Middle frontal gyrus (tissue), 1 donor: ENCODE measurements around the gene IRX6.

Experiments
- DNase-seq: peaks from one replicate; pipeline ENCODE4 v3.0.0-alpha.2; 2015; ENCODE audit warnings: low spot score; ENCODE audit errors: extremely low spot score

The IRX6 gene

DNA sequence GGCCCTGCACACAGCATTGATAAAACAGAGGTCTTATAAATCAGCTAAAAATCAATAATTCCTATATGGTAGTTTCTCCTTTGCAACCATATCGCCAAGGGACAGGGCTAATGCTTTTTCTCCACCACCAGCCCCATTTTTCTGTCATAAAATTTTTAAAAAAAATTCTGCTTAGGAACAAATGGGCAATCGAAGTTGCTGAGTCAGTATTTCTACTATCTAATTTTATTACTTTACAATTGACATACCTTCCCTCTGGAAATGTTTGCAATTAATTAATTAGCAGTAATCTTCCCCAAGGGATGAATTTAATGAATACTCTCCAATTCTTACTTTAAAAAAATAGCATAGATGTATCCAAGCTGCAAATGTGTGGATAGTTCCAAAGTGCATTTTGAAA lies 1.7 kb upstream of the IRX6 start:
- DNase-seq = no peak

DNA sequence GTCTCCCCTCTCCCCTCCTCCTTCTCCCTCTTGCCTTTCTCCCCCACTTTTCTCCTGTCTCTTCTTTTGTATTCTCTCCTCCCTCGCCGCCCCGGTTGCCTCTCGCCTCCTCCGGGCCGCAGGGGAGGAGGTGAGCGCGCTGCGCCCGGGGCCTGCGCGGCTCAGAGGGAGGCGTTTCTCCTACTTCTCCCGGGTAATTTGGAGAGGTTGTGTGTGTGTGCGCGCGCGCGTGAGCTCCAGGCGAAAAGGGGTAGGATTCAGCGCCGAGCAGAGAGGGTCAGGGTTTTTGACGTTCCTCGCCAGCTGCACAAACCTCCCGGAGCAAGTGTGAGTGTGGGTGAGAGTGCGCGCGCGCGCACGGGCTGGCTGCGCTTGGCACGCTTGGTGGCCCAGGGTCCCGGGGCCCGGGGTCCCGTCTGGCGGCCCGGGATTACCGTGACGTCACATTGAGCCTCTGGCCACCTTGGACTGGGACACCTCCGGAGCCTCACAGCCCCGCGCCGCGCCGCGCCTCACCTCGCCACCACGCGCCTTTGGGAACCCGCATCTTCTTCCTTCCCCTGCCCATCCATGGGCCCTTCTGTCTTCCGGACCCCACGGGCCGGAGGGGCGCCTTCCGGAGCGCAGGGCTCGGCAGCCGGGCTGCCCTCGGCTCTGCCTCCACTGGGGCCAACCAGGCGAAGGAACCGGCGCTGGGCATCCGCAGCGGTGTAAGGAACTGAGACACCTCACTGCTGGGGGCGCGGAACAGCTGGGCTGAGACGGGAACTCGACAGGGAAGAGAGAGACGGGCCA lies 479 bp downstream of the IRX6 start:
- no peak for DNase-seq

DNA sequence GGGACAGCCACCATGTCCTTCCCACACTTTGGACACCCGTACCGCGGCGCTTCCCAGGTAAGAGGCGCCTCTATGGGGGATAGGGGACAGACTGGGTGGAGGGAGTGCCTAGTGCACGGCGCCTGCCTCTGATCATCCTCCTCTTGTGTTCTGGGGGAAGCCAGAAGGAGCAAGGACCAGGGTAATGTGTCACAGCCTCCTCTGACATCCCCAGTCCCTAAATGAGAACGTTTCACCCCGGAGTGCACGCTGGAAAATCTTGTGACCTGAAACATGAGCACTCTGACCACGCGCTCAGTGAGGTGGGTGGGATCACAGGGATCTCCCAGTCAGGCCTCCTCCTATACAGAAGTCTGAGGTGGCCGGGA lies 1.1 kb downstream of the IRX6 start:
- no peak for DNase-seq

DNA sequence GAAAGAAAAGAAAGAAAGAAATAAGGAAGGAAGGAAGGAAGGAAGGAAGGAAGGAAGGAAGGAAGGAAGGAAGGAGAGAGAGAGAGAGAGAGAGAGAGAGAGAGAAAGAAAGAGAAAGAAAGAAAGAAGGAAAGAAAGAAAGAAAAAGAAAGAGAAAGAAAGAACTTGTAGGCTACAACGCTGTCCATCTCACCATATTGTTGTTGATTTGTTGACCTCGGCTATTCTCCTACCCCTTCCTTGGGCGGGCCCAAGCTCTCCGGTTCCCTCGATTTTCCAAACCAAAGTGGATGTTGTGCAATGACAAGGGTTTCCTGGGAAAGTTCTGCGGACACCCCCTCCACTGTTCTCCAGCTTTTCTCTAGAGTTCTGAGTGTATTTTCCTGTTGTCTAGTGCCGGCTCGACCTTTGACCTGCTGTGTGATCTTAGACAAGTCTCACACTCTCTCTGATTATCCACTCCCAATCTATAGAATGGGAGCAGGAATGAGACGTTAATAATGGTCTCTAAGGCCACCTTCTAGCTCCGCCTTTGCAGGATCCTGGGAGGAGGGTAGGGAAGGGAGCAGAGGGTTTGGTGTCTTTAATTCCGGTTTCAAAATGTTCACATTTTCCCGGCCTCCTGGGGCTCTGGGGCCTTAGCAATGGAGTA lies 1.6 kb downstream of the IRX6 start:
- DNase-seq = no peak

DNA sequence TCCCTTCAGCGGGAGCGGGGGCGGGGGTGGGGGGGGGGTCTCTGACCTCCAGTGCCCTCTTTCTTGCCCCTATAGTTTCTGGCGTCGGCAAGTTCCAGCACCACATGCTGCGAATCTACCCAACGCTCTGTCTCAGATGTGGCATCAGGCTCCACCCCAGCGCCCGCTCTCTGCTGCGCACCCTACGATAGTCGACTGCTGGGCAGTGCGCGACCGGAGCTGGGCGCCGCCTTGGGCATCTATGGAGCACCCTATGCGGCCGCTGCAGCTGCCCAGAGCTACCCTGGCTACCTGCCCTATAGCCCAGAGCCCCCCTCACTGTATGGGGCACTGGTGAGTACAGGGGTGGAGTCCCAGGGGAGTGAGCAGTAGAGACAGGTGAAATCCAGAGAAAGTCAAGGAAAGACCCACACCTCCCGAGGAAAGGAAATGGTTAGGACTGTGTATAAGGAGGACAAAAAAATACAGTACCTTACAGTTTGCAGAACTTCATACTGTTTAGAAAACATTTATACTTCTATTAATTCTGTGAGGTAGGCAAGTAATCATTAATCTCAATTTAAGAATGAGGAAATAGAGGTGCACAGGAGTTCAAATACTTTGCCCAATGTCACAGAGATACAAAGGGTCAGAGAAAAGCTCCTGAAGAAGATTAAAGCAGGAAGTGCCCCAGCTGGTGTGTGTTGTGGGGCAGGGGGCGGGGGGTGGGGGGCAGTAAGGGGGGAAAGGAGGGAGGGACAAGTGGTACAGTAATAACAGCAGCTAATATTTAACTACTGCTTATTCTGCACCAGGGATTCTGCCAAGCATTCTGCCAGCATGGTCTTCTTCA lies 2.5 kb downstream of the IRX6 start:
- no peak for DNase-seq

DNA sequence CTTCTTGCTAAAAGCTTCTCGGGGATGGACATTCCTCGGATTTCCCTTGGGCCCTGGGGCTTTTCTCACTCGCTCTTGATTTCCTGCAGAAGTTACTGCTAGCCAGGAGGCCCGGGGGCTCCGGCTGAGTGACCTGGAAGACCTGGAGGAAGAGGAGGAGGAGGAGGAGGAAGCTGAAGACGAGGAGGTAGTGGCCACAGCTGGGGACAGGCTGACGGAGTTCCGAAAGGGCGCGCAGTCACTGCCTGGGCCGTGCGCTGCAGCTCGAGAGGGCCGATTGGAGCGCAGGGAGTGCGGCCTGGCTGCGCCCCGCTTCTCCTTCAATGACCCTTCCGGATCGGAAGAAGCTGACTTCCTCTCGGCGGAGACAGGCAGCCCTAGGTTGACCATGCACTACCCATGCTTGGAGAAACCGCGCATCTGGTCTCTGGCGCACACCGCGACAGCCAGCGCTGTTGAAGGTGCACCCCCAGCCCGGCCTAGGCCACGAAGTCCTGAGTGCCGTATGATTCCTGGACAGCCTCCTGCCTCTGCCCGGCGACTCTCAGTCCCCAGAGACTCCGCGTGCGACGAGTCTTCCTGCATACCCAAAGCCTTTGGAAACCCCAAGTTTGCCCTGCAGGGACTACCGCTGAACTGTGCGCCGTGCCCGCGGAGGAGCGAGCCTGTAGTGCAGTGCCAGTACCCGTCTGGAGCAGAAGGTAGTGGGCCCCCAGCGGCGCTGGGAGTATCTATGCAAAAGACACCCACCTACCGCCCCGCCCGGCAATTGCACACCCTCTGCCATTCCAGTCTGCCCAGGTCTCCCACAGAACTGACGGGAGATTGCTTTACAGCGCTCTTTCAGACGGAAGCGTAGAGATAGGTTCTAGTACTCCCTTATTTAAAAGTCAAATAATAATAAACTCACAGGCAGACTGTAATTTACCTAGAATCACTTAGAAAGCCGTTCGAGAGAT lies 4.9 kb downstream of the IRX6 start:
- no peak for DNase-seq

DNA sequence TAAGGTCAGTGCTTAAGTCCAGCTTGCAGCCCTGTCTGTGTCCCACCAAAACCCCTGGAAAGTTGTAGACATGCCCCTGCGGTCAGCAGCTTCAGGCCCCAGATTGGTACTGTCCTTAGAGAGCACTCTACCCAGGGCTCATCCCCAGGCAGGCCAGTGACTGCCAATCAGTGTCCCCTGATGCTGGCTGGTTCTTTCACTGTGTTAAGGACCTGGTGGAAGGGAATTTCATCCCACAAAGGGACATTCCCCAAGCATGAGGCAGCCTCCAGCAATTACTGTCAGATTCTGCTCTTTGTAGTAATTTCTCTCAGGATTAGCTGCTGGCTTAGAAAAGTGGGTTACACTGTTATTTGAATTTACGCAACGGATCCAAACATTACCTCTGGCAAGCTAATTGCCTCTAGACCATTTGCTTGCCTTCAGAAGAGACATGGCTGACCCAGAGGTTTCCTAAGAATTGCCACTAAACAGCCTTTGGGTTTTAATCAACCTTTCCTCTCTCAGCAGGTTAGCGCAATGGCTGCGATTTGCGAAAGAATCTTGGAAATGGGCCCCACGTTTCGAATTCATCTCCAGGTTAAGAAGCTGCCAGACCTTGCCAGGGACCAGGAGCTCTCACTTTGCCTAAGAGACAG lies 5.9 kb downstream of the IRX6 start:
- no peak for DNase-seq

DNA sequence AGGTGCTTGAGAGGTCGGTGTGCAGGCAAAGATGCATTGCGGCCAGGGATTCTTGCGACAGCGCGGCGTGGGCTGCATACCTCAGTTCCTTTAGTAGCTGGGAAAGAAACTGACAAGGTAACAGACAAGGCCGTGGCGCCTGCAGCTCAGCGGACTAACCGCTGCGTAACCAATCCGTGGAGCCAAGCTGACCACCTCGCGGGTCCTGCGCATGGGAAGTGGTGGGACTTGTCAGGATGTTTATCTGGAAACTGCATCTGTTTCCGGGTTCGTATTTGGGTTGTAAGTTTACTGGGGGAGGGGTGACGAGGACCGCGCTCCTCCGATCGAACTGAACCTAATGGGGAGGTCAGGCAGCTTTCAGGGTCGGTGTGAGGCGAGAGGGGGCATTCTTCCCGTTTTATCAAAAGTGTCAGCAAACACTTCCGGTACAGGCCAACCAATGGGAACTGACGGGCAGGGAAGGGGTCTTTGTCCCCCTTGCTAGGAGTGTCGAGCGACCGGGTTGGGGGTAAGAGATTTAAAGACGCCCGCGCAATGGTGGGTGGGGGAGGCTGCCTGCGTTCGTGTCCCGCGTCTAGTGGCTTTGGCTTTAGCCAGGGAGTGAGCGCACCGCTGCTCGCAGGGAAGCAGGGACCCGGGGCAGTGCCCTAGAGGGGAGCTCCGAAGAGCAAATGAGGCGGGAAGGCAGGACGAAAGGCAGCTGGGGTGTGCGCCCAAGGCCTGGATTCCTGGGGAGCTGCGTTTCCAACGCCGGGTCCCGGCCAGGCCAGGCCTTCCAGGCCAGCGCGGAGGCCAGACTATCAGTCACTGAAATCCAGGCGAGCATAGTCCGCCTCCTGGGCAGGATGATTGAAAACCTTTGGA lies 7.0 kb downstream of the IRX6 start:
- no peak for DNase-seq

DNA sequence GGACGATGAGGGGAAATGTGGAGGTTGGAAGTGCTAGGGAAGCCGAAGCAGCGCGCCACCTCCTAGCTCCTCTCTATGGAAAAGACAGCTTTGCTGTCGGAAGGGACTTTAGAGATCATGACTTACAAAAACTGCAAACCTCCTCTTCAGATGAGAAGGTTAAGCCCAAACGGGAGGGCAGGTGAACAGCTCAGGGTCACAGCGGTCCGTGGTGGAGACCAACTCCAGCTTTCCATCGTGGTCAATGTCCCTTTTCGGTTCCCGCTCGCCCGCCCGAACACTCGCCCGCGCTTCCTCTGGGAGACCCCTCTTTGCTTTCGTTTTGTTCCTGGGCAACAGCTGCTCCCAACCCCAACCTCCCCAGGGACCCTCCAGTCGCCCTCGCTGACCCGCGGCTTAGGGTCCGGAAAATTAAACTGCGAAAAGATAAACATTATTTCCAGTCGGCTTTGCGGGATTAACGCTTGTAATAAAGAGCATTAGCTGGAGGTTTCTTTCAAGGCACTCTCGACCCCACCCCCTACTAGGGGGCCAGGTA lies 7.7 kb downstream of the IRX6 start:
- no peak for DNase-seq

DNA sequence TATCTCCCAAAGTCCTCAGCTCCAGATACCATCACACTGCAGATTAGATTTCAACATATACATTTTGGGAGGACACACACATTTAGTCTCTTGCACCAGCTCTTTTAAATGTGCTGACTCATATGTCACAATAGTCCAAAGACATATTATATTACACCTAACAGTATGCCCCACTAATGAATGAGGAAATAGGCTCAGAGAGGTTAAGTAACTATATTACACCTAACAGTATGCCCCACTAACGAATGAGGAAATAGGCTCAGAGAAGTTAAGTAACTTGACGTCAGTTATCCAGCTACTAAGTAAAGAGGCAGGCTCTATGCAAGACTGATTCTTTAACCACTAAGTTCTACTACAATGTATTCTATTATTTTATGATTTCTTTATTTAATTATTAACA lies 9.7 kb downstream of the IRX6 start:
- no peak for DNase-seq

DNA sequence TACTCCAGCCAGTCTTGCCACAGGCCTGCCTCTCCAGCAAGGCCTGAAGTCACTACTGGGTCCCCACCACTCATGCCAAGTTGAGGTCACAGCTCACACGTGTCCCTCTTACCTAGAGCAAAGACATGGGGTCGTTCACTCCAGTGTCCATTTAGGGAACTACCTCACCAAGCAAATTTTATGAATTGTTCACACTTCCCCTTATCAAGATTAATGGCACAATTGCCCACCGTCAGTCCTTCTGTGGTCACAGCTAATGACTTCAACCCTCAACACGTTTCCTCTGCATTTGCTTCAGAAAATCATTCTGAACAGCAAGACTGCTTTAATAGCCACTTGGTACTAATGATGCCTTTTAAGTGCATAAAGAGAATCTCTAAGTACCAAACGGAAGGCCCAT lies 14.6 kb downstream of the IRX6 start:
- no peak for DNase-seq

DNA sequence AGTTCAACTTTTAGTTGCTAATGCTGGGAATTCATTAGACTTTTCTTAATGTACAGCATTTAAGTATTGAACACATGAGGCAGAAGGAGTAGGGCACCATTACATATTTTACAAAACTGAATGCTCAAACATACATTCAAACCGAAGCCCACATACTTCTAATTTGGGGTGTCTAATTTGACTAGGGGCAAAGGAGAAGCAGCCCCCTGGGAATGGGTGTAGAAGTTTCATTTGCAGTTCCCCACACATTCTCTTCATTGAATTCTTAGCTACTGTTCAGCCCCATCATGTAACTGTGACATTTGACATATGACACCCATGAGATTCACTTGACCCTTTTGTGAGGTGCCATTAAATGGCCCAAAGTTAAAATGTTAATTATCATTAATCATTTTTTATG lies 16.4 kb downstream of the IRX6 start:
- DNase-seq = no peak

DNA sequence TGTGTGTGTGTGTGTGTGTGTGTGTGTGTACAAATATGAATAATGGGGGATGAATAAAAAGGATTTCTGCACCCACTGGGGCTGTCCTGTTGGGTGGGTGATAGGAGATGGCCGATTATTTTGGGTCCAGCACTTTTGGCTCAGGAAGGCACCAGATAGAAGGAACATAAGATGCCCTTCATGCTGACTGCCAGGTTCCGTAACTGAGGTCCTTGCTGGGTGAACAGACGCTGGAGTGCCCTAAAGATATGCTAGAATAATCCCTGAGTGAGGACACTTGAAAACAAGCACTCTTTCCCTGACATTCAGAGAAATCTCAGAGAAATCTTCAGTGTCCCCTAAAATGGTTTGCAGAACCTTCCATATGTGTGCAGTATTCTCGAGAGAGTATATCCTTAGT lies 17.7 kb downstream of the IRX6 start:
- no peak for DNase-seq

DNA sequence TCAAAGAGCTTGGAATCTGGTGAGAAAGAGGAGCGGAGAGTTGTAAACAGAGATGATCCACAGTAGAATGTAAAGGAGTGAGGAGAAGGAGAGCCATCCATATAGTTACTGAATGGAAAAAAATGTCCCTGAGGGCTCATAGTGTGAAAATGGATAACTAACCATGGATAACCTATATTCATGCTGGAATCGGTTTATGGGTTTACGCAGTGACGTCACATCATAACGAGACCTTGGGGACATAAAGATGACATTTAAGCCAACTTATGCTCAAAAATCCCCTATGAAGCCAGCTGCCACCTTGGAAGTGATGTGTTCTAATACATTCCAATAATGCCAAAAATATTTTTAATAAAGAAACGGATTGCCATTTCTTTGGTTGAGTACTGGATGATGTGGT lies 22.5 kb downstream of the IRX6 start:
- no peak for DNase-seq

DNA sequence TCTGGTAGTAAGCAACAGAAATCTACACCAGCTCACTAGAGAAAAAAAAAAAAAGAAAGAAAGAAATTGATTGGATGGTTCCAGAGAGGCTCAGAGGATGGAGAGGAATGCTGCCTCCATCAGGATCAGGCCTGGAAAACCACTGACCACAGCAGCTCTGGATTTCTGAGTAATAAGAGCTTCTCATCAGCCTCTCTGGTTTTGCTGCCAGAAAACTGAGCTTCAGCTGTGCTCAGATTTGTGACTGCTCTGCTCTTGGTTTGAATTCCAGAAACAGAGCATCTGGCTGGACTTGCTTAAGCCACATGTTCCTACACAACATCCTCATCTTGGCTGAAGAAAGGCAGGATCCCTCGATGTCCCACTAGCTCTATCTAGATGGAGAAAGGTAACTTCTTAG lies 25.9 kb downstream of the IRX6 start:
- no peak for DNase-seq

DNA sequence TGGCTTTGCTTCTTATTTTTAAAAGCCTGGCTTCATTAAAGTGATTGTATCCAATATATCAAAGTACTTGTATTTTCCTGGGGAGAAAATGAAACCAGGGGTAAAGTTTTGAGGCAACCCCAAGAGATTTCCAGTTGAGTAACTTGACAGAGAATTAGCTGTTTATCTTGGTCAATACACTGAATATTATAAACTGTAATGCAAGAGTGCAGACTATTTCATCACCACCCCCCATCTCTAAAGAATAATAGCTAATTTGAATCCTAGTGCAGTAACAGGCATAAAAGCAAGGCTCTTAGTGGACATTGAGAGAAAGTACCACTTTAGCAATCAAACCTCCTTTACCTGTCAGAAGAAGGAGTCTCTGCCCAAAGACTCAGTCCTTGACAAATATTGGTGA lies 27.0 kb downstream of the IRX6 start:
- DNase-seq = no peak

DNA sequence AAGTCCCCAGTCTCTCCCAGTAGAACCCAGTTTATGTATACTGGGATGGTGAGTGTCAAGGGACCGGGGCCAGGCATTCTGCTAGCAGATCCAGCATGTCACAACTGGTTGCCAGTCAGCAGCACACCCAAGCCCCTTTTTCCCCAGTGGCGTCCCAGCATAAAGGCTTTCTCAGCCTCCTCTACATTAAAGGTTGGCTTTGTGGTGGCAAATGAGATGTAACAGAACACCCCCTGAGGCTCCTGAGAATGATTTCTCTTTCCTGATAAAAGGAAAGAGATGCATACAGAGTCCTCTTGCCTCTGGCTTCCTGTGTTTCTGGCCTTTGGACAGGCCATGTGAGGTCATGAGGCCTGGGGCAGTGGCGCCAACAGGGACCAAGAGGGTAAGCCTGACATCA lies 27.9 kb downstream of the IRX6 start:
- DNase-seq = no peak

DNA sequence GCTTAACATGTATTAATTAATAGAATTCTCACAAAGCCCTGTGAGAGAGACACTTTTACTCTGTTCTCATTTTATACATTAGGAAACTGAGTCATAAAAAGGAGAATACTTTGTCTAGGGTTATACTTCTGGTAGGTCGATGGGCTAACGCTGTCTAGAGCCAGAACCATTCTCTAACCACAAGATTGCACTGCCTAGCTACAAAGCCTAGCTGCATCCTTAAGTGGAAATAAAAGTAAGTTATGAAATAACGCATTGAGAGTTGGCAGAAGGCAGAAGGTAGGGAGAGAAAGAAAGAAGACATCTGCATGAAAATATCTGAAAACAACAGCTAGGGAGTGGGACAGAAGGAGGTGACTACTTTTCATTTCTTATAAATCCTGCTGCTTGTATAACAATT lies 33.2 kb downstream of the IRX6 start:
- no peak for DNase-seq

DNA sequence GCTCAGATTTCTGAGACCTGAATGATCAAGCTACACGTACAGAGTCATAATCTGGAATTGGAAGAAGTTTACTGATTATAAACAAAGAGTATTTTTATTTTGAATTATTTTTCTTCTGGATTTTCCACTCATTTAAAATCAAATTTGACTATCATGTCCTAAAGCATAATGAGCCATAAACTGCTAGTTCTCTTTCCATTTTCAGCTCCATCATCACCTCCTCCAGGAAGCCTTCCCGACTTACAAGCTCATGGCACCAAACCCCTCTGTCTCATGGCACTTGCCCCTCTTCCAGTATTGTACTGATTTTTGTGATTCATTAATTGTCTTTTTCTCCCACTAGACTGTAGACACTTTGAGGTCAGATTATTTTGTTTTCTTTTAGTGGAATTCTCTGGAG lies 35.9 kb downstream of the IRX6 start:
- DNase-seq = no peak

DNA sequence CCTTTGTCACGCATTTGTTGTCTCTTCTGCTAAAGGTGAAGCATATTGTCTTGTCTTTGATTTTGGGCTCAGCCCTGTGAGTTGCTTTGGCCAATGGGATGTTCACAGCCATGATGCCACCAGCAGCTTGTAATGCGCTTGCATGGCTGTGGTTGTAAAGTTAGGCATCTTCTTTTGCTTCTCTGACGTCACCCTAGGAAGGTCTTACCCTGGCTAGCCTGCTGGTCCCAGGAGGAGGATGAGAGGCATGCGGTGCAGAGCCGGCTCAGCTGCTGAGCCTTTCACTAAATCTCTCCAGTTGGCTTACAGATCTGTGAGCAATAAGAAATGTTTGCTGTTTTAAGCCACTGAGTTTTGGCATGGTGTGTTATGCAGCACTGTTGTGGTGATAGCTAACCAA lies 40.8 kb downstream of the IRX6 start:
- no peak for DNase-seq
